ENCODE data around the gene TTC4.
"Not testable (repeated sequence)": the region's sequence is repeated elsewhere in the genome, so short reads cannot be mapped to it uniquely, and the experiment has no call there.

The TTC4 gene

GRCh38 chr1:54767526-54767925, 51.9 kb downstream of the TTC4 start:
- H3K4me3 ChIP-seq (ENCODE audit: low read depth, low read length), result no peak overlapping the region
- no peak for TF ChIP-seq CTCF (IDR thresholded peaks at IDR 0.05; ENCODE audit: borderline replicate concordance, insufficient read depth, low read depth, low read length)

- no peak overlapping the region for H3K4me3 ChIP-seq (ENCODE audit: low read depth, low read length)
- no peak for TF ChIP-seq CTCF (IDR thresholded peaks at IDR 0.05; ENCODE audit: borderline replicate concordance, insufficient read depth, low read depth, low read length)
Observed at GRCh38 chr1:54768093-54768492, 52.4 kb downstream of the TTC4 start.

GRCh38 chr1:54772951-54773350, 57.3 kb downstream of the TTC4 start:
- no peak for TF ChIP-seq CTCF (IDR thresholded peaks at IDR 0.05; ENCODE audit: borderline replicate concordance, insufficient read depth, low read depth, low read length)
- no peak overlapping the region for H3K4me3 ChIP-seq (ENCODE audit: low read depth, low read length)

GRCh38 chr1:54774820-54775498, 59.3 kb downstream of the TTC4 start:
- no peak overlapping the region for H3K4me3 ChIP-seq (ENCODE audit: low read depth, low read length)
- no peak for TF ChIP-seq CTCF (IDR thresholded peaks at IDR 0.05; ENCODE audit: borderline replicate concordance, insufficient read depth, low read depth, low read length)

GRCh38 chr1:54775828-54776721, 60.4 kb downstream of the TTC4 start:
- not testable (repeated sequence) for H3K4me3 ChIP-seq (ENCODE audit: low read depth, low read length)

GRCh38 chr1:54777011-54777410, 61.4 kb downstream of the TTC4 start:
- TF ChIP-seq CTCF (IDR thresholded peaks at IDR 0.05; ENCODE audit: borderline replicate concordance, insufficient read depth, low read depth, low read length), result no peak
- no peak overlapping the region for H3K4me3 ChIP-seq (ENCODE audit: low read depth, low read length)

- TF ChIP-seq CTCF (IDR thresholded peaks at IDR 0.05; ENCODE audit: borderline replicate concordance, insufficient read depth, low read depth, low read length), result no peak
- no peak overlapping the region for H3K4me3 ChIP-seq (ENCODE audit: low read depth, low read length)
Observed at GRCh38 chr1:54777431-54777830, 61.8 kb downstream of the TTC4 start.
